NCI-H2227 treated with DMSO at 0.1 percent for 48 hours (cell line): ENCODE measurements around the gene PLEKHM1.

Experiments used
- DNase-seq: peaks from one replicate; lab custom pipeline; 2025; lab: John Stamatoyannopoulos, UW

Gene PLEKHM1

DNA sequence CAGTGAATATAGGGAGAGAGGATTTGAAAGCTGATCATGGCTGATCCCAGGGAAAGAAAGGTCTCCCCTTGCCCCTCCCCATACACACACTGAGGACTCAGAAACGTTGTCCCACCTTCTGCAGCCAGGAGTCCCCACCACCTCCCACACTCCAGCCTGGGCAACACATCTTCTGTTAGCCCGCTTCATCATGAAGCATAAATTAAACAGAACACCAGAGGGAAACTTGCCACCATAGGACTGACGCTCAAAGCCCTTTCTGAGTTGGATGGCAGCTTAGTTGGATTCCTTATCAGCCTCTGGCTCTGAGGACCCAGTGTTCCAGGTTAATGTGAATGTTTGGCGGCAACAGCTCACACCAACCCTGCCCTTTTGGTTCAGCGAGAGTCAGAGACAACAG lies 91.7 kb downstream of the PLEKHM1 start:
- DNase-seq: no peak

DNA sequence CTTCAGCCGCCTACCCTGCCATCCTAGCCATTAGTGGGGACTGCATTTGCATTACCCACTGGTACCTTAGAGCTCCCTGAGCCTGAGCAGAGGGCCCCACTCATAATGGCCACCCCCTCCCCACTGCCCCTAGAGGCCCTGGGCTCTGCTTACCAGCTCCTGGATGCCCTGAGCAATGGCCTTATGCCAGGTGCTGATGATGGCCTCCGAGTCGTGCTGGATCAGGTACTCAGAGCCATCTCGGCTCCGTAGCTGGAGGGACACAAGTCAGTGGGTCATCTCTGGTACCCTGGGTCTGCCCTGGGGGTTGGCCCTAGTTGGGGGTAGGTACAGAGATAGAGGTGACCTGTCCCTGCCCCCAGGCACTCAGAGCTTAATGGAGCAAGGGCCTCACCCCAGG lies 92.7 kb downstream of the PLEKHM1 start:
- no peak for DNase-seq

DNA sequence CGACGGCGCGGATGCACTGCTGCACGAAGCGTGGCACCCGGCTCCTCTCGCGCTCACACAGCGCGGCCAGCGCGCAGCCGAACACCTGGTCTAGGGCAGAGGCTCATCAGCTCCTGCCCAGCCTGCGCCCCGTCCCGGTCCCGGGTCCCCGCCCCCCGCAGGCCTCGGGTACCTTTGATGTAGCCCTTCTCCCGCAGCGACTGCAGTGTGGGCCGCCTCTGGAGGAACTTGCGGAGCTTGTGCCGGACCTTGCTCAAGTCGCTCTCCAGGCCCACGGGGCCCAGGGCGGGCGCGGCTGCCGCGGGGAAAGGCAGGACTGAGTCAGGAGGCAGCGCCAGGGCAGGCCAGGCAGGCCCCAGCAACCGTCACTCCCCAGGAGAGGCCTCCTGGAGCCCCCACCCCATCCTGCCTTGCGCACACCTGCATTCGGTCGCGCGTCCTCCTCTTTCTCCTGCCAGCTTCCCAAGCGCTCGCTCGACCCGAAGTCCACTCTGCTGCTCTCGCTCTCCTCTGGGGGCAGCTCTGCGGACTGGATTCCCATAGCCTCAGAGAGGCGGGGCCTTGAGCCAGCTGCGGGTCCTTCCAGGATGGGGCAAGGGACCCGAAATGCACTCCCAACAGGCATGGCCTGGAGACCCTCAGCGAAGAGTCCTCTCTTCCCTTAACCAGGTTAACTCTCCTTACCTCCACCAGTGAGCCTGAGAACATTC lies 93.9 kb downstream of the PLEKHM1 start:
- no peak for DNase-seq

DNA sequence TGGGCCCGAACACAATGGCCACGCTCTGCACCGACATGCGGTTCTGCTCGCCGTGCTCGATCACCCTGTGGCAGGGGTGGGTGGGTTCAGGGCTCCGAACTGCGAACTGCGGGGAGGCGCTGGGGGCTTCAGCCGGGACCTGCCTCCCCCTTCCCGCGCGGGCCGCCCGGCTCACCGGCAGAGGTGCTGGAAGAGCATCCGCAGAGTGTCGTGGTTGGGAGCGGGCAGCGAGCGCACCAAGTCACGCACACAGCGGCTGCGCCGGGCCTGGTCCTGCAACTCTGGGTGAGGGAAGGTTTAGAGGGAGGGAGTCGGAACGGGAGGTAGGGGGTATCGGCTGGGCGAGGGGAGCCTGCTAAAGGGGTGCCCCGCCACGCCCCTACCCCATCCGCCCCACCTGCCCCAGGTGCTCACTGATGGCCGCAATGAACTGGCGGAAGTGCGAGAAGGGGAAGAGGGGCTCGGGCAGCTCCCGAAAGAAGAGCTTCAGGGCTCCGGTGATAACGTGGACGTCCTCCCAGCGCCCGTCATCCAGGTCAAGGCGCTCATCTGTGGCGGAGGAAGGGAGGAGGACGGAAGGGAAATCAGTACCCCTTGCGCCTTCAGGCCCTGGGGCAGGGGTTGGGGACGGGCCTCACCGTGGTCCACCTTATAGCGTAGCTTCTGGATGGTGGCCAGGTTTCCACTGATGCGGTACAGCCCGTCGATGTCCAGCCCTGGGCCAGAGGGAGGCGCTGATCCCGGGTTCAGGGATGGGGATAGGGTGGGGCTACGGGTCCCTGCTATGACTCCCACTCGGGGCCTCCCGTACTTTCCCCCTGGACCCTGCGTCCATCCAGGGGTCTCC lies 94.7 kb downstream of the PLEKHM1 start:
- no peak for DNase-seq

DNA sequence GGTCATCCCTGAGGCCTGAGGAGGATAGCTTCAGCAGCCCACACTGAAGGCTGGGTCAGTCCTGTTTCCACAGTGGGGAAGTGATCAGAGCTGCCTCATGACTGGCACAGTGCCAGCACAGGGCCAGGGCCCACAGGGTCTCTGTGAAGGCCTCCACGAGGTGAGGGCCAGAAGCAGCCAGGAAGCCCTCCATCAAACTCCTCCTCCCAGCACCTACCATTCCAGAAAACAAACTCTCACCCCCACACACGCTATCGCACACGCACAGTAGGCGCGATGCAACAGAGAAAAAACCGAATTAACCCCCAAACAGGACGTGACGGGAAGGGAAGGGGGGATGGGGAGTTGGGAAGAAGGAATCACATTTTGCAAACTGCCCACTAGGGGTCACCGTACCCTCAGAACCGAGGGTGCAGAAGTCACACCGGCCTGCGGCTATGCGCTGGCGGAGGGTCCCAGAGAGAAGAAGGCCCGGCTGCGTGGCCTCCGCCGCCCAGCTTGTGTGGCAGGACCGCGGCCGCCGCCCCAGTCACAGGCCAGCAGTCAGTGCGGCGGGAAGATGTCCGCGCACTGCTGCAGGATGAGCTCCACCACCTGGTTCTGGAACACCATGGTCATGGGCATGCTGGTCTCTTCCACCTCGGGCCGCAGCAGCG lies 95.5 kb downstream of the PLEKHM1 start:
- no peak for DNase-seq

GRCh38 chr17:45394564-45394912 lies 96.0 kb downstream of the PLEKHM1 start:
- no peak for DNase-seq

DNA sequence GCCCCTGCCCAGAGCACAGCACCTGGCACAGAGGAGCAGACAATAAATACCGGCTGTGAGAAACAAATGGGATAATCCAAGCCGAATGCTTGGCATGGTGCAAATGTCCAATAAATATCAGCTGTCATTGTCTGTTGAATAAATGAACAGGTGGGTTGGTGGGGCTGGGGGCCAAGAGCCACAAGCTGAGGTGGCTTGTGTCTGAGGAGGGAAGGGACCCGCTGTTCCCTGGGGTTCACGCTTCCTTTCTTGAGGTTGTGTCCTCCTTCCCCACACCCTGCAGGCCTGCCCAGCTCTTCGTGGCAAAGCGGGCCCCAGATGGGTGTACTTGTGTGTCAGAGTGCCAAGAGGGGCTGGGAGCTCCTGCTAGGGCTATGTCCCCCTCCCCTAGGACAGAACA lies 96.4 kb downstream of the PLEKHM1 start:
- no peak for DNase-seq

GRCh38 chr17:45393411-45393810 lies 97.1 kb downstream of the PLEKHM1 start:
- DNase-seq: no peak

DNA sequence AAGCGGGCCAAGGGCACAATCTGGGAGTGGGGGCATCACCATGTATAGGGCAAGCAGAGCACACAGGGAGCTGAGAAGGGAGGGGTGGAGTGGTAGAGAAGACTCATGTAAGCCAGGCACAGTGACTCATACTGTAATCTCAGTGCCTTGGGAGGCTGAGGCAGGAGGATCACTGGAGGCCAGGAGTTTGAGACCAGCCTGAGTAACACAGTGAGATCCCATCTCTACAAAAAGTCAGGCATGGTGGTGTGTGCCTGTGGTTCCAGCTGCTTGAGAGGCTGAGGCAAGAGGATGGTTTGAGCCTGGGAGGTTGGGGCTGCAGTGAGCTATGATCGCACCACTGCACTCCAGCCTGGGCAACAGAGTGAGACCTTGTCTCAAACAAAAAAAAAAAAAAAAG lies 98.6 kb downstream of the PLEKHM1 start:
- DNase-seq: no peak

DNA sequence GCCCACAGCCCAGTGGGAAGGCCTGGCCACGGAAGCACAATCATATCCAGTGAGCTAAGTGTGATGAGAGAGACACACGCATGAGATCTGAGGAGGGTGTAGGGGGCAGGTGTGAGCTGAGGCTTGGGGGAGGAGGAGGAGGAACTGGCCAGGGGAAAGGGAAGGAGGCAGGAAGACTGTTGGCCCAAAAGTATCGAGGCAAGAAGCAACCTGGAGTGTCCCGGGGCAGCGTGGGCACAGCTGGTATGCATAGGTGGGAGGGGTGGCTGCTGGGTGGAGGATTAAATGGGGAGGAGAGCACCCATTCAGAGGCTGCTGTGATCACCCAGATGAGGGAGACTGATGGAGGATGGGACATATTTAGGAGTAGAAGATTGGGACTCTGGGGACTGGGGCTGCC lies 99.2 kb downstream of the PLEKHM1 start:
- DNase-seq: no peak

- DNase-seq: no peak
Observed at GRCh38 chr17:45389354-45389753, 101.2 kb downstream of the PLEKHM1 start.

GRCh38 chr17:45388604-45389325 lies 101.8 kb downstream of the PLEKHM1 start:
- DNase-seq: no peak

- DNase-seq: no peak
Observed at GRCh38 chr17:45387739-45388138, 102.8 kb downstream of the PLEKHM1 start.

DNA sequence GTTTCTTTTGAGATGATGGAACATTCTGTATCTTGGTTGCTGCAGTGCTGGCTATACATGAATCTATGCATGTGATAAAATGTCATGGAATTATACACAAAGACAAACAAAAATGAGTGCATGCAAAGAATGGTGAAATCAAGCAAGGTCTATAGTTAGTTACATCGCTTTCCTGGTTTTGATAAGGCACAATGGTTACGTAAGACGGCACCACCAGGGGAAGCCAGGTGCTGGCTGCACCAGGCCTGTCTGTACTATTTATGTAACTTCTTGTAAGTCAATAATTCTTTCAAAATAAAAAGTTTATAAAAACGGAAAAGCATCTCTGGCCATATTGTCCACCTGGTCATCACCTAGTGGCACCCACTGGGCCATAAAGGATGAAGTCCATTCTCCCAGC lies 104.3 kb downstream of the PLEKHM1 start:
- DNase-seq: no peak
